ENCODE measurements around the gene CD14.

DNA sequence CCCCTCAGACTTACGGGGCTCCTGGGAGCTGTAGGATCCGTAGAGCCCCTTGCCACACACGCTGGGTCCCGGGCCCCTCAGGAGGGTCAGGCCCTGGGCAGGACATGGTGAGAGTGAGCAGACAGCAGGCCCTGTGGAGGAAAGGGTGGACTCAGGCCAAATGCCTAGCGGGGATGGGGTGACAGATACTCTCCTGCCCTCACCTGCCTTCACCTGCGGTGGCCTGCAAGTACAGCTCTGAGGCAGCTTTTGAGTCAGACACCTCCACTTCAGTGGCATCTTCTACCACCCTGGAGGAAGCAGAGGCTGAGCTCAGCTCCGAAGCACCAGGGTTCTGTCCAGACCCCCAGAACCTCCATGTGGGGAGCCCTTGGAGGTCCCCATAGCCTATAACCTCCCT lies 42.1 kb downstream of the CD14 start:
- TF ChIP-seq POLR2A (IDR thresholded peaks at IDR 0.05; ENCODE audit: low read length) (no peak), GATA1 (IDR thresholded peaks at IDR 0.05; ENCODE audit: low read depth, low read length) (no peak)

Measured in erythroblast (primary cell).